Mucosa of descending colon (tissue), 3 donors: ENCODE data around the gene ICE1. TPM values are rescaled to one million over a fixed set of nuclear protein-coding genes. Genes with fewer than 3 reads are reported as not detected.

Experiments
- ATAC-seq: fragments of 200-7000 bp; cut with Tn5 transposase; one replicate; pipeline ENCODE4 v1.9.1; 2020; ENCODE audit warnings: mild to moderate bottlenecking, moderate library complexity
- DNase-seq, 3 donors: peaks; one replicate each; pipeline ENCODE4 v3.0.0-alpha.2; 2020
- H3K36me3 ChIP-seq: fragments of 200-600 bp; one replicate; pipeline ENCODE4 v1.8.0; 2021; ENCODE audit warnings: low read depth, mild to moderate bottlenecking
- H3K4me1 ChIP-seq: fragments of 200-600 bp; one replicate; pipeline ENCODE4 v1.8.0; 2021; ENCODE audit warnings: low read depth, mild to moderate bottlenecking
- H3K4me3 ChIP-seq: fragments of 200-600 bp; one replicate; pipeline ENCODE4 v1.8.0; 2021; ENCODE audit warnings: mild to moderate bottlenecking
- H3K9me3 ChIP-seq: fragments of 200-600 bp; one replicate; pipeline ENCODE4 v1.8.0; 2021; ENCODE audit warnings: mild to moderate bottlenecking
- CTCF ChIP-seq: fragments of 200-600 bp; IDR thresholded peaks from one replicate; pipeline ENCODE4 v1.8.0; 2022; ENCODE audit warnings: antibody characterized with exemption, mild to moderate bottlenecking
- intact Hi-C, 2 donors: fragments of 100-400 bp; cut with DNase I in 1 of 2; cut with micrococcal nuclease in 1 of 2; formaldehyde crosslinking; loops; one replicate each; pipeline versions ENCODE4 v1.11.0 to v1.11.1; 2022; cut with DNase I, micrococcal nuclease
- total RNA-seq, 3 donors: library from RNA; stranded (reverse); fragmentation: NEBNext Ultra II Directional in 2 of 3; extraction: Animal tissue kit (Norgen Biotek cat#: 25700) in 2 of 3; gene quantifications; one replicate each; pipeline versions ENCODE4 v1.2.1 to v1.2.4, GENCODE V29; 2021 to 2023
- donor health status: DM: no; HTN: no; CAD: no; lungs with moderate emphysema.
- donor health status: DM: no; HTN: no; CAD: no.
- donor health status: DM: no; HTN: yes; CAD: no.

Gene ICE1
- total RNA-seq, 3 donors from 2014 or later, result 16.9 to 30.7 (median 18.1) TPM

GRCh38 chr5:5481633-5482032 lies 59.2 kb downstream of the ICE1 start:
- no peaks in the 10 kb centered on the region for H3K36me3 ChIP-seq
- ATAC-seq (no peak), DNase-seq (no peak)

GRCh38 chr5:5483350-5483749 lies 60.9 kb downstream of the ICE1 start:
- intact Hi-C loops, result no loop called here
- DNase-seq (no peak), ATAC-seq (no peak)
- no peaks in the 10 kb centered on the region for H3K9me3 ChIP-seq
- no peak for TF ChIP-seq CTCF
- no peaks in the 10 kb centered on the region for H3K4me1 ChIP-seq
- H3K4me3 ChIP-seq, result no peak overlapping the region
- H3K36me3 ChIP-seq, result no peaks in the 10 kb centered on the region

More at GRCh38 chr5:5481633-5482032, 59.2 kb downstream of the ICE1 start:
- Histone ChIP-seq H3K4me1 (no peaks in the 10 kb centered on the region), H3K4me3 (no peak overlapping the region), H3K9me3 (no peaks in the 10 kb centered on the region)
- intact Hi-C loops, result no loop called here
- TF ChIP-seq CTCF, result no peak

- Histone ChIP-seq H3K4me3 (no peak overlapping the region), H3K4me1 (no peaks in the 10 kb centered on the region), H3K9me3 (no peaks in the 10 kb centered on the region), H3K36me3 (no peaks in the 10 kb centered on the region)
- no peak for TF ChIP-seq CTCF
- DNase-seq (no peak), ATAC-seq (no peak)
- intact Hi-C loops, result no loop called here
Observed at GRCh38 chr5:5483880-5484598, 61.6 kb downstream of the ICE1 start.

GRCh38 chr5:5486122-5486521 lies 63.6 kb downstream of the ICE1 start:
- TF ChIP-seq CTCF, result no peak
- H3K4me1 ChIP-seq, result no peaks in the 10 kb centered on the region
- H3K9me3 ChIP-seq, result no peaks in the 10 kb centered on the region
- DNase-seq, result no peak
- H3K4me3 ChIP-seq, result no peak overlapping the region
- intact Hi-C loops, result no loop called here
- H3K36me3 ChIP-seq, result no peaks in the 10 kb centered on the region
- ATAC-seq, result no peak

- intact Hi-C loops, result no loop called here
- ATAC-seq, result no peak
- no peak for DNase-seq
- Histone ChIP-seq H3K4me1 (no peaks in the 10 kb centered on the region), H3K4me3 (no peak overlapping the region), H3K36me3 (no peaks in the 10 kb centered on the region), H3K9me3 (no peaks in the 10 kb centered on the region)
- no peak for TF ChIP-seq CTCF
Observed at GRCh38 chr5:5487585-5488360, 65.3 kb downstream of the ICE1 start.
